Measurements from ENCODE around the gene RAB39A.

- TF ChIP-seq CTCF (conservative IDR thresholded peaks at IDR 0.05; ENCODE audit: low read depth, low read length) = no peak
- no peak for TF ChIP-seq EZH2 (IDR thresholded peaks at IDR 0.05; ENCODE audit: borderline replicate concordance, low read depth, low read length, poor library complexity, severe bottlenecking)
Observed at GRCh38 chr11:107931206-107931605, 3.0 kb downstream of the RAB39A start.
